GM19395 (cell line): Measurements from ENCODE around the gene CDC42BPB.

Experiments used
- ATAC-seq: cut with Tn5 transposase; IDR thresholded peaks from one replicate; pipeline ENCODE4 v1.9.1; 2021; ENCODE audit warnings: mild to moderate bottlenecking, moderate library complexity; ENCODE audit not compliant: unreplicated experiment

Gene CDC42BPB

DNA sequence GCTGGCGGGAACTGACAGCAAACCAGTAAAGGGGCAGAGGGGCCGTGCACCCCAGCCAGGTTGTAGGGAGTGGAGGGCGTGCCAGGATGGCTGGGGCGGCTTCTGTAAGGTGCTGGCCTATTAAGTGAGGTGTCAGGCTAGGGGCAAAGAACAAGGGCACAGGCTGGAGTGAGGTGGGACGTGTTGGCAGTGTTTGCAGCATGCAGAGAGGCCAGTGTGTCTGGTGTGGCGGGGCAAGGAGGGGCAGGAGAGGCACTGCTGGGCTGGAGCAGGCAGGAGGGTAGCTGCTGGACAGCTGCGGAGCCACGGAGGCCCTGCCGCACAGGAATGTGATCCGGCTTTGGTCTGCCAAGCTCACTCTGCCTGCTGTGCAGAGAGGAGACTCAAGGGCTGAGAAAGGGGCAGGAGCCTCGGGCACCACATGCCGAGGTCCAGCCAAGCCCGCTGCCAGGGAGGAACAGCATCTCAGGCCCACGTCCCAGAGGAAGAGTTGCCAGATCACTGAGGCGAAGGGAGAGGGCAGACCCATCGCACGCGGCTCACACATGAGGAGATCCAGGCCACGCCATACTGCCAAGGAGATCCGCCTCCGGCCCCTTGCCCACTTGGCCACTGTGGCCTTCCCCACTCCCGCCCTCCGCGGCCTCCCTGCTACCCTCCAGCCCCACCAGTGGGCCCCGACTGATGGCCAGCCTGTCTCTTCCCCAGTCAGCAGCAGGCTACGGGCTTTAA lies 88.1 kb downstream of the CDC42BPB start:
- no peak for ATAC-seq

DNA sequence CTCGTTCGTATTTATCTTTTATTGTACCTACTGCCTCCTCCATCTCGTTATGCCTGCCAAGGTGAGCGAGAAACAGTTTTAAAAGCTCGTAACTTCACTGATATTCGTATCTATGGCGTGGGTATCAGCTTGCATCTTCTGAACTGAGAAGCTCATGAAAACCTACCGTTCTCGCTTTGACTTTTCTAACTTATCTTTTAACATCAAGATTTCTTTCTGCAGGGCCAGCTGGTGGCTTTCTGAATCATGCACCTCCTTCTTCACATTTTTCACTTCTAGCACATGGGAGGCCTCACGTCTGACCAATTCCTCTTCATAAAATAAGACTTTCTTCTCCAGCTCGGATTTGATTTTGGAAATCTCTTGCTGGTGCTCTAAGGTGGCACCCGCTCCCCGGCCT lies 89.0 kb downstream of the CDC42BPB start:
- no peak for ATAC-seq

DNA sequence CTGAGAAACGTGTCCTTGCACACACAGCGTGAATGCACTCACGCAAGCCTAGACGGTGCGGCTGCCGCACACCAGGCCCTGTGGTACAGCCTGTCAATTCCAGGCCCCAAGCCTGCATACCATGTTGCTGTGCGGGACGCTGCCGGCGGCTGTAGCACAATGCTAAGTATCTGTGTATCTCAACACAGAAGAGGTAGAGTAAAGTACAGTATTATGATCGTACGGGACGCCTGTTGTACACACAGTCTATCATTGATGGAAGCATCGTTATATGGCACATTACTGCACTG lies 89.9 kb downstream of the CDC42BPB start:
- no peak for ATAC-seq

DNA sequence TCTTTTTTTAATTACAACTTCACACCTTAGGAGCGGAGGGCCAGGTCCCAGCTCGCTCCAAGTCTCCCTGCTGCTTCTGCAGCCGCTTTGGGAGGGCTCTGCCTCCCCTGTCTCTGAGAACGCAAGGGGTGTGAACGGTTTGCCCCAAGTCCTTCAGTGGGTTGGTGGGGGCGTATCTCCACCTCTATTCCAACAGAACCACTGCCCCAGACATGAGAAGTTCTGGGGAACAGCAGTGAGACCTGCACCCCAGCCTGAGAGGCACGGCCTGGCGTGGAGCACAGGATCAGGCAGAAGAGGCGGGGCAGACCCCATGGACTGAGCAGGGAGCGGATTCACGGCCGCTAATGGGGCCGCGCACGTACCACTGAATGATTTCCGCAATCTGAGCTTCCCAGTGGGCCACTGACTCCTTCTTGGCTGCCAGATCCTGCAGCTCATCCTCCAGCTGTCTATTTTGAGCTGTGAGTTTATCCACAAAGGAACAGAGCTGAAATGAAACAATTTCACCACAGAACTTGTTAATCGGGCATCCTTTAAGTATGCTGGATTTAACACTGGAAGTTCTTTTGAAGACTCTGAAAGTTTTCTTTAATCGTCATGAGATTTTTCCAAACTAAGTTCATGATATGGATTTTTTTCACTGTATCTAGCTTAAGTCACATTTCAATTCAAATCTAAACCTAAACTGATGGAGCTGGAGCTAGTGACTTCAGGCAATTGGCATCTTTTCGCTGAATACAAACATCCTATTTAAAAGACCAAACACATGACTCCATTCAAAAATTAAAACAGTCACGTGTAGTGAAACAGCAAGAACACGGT lies 90.5 kb downstream of the CDC42BPB start:
- no peak for ATAC-seq

DNA sequence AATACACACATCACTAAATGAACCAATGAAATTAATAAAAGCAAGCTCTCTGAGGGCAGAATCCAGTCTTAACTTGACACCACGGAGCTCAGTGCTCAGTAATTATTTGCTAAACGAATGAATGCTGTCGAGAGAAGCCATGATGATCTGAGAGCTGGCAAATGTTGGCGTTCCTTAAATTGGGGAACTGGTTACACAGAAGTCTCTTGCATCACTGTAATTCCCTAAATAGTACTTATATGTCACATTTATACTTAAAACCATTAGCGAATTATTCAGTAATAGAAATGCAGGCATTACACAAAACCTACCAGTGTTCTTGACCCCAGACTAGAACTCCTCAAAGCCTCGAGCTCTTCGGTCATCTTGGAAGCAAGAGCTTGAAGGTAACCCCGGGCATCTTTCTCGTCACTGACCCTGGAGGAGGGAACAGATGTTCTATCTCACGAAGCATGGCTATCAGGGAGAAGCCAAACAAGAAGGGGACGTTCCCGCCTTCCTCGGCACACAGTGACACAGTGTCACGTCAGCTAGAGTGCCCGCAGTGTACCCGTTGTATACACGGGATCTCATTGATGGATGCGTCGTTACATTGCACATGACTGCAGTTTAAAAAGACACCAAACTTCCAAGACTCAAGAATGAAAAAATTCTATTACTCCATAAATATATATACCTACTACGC lies 91.2 kb downstream of the CDC42BPB start:
- no peak for ATAC-seq

DNA sequence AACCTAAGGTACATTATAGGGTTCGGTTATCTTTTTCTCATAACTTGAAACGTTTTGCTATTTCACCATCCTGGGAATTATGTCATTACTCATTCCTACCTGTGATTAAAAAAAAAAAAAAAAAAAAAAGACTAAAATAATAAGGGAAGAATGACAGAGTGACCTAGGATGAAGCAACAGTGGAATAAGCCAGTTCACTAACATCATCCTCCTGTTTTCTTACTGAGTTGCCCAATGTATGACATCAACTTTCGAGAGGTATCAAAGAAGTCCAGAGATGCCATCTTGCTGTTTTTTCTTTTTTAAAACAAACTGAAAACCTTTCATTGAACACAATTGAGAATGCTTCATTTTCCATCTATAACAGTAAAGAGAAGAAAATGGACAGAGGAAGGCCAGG lies 92.1 kb downstream of the CDC42BPB start:
- ATAC-seq, result no peak

DNA sequence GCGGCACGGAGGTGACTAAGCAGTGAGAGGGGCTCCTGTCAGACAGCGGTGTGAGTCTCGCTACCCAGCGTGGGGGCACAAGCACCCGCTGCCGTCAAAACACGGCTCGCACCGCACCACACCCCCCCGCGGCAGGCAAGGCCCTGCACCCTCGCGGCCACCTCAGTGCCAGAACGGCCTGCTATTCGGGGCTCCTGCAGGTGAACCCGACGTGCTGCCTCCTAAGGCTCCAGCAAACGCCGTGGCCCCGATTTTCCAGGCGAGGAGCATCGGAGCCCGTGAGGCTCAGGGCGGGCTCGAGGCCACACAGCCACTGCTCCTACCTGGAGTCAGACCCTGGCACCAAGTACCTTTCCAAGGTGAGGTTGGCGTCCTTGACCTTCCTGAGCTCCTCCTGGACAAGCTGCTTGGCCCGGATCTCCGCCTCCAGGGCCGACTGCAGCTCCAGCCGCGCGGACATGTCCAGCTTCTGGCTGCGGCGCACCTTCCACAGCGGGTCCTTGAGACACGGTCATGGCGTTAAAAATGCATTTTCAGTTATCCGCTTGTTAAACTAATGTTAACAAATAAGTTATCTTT lies 93.1 kb downstream of the CDC42BPB start:
- ATAC-seq, result no peak

DNA sequence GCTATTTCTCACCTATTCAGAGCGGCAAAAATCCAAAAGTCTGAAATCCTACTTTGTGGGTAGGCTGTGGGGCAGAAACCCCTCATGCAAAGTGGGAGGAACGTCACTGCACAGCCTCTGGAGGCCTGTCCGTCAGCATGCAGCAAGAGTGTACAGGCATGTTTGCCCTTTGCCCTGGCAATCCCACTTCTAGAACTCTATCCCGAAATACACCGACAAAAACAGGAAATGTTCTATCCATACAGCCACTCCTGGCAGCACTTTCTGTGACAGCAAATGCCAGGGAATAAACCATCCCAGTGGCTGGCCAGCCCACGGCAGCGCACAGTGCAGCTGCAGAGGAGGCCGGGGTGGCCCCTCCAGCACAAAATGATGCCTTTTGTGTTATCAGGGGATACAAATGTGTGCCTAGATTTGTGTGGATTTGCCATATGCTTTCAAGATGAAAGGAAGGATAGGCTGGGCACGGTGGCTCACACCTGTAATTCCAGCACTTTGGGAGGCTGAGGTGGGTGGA lies 95.2 kb downstream of the CDC42BPB start:
- ATAC-seq, result no peak

DNA sequence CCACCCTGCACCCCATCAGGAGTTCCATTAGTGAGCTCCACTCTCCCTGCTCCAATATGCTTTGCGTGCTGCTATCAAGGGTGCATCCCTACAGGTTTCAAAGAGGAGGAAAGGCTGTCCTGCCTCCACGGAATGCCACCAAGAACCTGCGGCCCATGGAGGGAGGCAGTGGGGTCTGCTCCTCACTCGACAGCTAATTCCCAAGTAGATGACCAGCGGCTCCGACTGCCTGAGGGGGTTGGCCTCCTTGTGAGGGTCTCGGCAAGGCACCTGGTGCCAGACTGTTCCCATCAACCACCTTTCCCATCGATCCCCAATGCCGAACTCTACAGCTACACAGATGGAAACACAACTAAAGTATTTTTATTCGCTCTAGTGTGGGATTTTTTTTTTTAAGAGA lies 98.9 kb downstream of the CDC42BPB start:
- ATAC-seq, result no peak

DNA sequence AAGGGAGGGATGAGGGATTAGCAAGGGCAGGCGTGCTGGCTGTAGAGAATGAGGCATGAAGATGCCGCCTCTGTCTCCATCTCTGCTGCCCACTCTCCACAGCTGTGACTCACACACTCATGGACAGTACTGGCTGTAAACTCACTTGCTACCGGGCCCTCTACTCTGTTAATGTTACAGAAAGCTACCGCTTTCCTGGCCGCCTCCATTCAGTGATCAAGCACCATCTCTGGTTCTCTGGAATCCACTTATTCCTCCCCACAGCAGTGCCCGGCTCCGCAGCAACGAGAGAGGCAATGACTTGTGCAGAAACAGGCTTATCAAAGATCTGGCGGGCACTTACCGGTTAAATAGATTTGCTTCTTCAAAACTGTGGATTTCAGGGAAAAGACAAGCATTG lies 100.1 kb downstream of the CDC42BPB start:
- no peak for ATAC-seq

DNA sequence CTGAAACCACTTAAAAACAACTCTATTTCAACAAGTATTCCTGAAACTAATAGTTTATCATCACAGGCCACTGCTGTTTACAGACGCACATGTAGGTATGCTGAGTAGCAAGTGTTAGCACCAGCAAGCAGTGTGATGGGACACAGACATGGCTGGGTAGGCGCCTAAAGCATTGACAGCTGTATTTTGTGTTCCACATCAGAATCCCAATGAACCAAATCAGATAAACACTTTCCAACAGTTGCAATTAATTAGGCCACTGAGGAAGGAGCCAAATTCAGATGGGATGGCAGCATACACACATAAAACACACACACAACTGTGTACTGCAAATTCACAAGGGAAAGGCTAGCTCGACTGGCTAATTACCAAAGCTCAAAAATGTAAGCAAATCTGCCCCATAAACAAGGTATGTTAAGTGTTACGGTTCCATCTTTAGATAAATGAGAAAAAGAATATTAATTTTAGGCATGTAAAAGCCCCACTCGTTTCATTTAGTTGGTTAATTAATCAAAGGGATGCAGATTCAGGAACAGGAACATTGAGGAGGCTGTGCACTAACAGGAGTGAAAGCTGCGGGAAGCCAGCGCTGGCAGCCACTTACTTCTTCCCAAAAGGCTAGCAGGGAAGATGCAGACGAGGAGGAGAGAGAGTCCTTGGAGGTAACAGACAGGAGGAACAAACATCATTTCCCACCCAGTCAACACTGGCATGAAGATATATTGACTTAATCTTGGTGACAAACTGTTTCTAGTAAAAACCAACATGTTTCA lies 101.5 kb downstream of the CDC42BPB start:
- ATAC-seq, result no peak

DNA sequence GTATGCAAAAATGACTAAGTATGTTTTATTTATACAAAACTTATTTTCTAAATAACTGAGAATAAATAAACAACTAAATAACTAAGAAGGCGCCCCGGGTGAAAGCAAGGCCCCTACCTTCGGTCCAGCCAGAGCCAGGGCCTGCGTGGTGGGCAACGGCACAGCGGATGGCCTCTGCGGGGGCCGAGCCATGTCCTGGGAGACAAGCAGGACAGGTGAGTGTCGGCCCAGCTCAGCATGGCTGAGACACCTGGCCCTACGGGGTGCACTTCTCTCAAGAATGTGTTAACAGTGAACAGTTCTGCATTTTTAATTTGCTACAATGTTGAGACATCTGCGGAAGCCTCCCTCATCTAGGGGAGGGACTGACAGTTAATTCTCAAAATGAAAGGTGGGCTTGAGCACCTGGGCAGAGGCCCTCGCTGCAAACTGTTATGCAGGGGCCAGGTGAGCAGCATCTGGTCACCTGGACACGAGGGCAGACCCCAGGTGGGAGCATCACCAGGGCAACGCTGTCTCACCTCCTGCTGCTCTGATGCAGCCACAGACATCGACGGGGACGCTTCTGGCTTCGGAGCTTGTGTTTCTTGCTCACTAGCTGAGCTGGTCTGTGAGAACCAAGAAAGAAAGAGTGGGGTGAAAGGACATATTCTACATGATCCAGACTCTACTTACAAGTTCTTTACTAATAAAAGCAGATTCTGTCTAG lies 103.1 kb downstream of the CDC42BPB start:
- ATAC-seq, result no peak

DNA sequence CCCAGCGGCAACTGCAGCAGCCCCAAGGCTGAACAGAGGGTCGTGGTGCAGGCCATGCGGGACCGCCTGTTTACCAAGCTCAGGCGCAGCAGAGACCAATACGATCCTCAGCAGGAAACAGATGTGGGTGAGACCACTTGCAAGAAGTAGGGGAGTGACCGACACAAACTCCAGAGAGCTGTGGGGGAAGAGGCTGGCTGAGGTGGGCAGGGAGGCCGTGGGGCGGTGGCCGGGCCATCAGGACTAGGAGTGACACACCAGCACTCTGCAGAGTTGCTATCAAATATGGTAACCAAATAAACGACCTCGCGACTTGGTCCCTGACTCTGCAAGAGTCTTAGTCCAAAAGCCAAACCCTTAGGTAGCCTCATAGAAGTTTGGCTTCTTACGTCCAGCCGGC lies 104.2 kb downstream of the CDC42BPB start:
- ATAC-seq, result no peak

DNA sequence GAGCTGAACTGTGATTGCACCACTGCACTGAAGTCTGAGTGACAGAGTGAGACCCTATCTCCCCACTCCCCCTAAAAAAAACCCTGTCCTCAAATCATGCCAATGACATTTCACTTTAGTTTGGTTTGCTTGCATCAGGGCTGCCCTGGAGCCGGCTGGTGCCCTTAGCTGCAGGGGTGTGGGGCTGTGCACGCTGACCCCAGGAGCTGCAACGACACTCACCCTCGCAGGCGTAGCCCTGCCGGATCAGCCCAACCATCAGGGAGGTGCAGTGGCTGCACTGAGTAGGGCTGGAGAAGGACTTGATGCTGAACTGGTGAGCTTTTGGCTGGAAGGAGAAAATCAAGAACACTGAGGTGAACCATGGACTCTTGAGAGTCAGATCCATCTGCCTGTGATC lies 105.1 kb downstream of the CDC42BPB start:
- no peak for ATAC-seq

DNA sequence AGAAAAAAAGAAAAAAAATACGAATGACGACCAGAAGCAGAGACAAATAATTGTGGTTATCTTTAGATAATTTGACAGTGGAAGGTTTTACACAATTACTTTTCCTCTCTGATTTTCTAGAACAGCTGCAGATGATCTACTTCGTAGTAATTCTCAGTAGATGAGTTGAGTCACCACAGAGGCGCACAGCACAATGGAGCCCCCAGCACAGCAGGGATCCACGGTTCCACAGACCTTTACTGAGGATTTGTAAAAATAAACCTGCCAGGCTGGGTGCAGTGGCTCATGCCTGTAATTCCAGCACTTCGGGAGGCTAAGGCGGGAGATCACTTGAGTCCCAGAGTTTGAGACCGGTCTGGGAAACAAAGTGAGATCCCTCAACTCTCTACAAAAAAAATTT lies 105.5 kb downstream of the CDC42BPB start:
- ATAC-seq, result no peak

DNA sequence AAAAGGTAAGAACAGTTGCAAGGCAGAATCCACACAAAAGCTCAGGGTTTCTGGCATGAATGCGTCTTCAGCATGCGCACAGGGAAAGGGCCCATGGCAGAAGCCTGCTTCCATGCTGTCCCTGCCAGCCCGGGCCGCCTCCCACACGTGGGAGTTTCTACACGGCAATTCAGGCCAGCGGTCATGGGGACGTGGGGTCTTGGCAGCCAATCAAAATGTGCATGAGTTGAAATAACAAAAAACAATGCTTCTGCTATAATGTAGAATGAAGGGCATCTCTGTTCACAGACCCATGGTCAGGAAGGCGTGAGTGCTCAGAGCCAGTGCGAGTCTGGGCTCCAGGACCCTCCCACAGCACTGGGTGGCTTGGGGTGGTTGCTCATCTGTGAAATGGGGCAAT lies 106.3 kb downstream of the CDC42BPB start:
- ATAC-seq, result no peak

DNA sequence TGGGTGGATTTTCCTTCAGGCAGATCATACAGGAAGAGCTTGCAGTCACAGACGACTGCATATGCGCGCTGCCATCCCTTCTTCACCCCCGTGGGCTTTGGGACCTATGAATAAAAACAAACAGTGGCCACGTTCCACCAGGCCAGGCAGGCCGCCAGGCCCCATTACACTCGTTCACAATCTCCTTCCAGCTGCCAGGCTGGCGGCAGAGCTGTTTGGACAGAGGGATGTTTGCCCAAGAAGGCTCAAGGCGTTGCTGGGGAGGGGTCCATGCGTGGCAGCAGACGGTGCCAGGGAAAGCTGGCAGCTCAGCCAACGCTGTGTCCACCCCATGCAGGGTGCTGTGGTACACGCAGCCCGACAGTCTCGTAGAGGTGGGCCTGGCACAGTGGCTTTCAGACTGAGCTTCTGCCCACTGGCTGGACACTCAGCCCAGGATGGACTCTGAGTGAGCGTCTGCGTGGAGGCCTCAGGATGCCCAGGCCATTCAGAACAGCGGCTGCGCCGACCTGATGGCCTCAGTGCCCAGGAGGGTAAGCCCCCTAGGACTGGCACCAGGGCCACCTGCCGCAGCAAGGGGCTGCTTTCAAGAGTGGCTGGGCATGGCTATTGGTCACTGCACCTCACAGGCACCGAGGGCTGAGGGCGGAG lies 107.4 kb downstream of the CDC42BPB start:
- ATAC-seq, result no peak

DNA sequence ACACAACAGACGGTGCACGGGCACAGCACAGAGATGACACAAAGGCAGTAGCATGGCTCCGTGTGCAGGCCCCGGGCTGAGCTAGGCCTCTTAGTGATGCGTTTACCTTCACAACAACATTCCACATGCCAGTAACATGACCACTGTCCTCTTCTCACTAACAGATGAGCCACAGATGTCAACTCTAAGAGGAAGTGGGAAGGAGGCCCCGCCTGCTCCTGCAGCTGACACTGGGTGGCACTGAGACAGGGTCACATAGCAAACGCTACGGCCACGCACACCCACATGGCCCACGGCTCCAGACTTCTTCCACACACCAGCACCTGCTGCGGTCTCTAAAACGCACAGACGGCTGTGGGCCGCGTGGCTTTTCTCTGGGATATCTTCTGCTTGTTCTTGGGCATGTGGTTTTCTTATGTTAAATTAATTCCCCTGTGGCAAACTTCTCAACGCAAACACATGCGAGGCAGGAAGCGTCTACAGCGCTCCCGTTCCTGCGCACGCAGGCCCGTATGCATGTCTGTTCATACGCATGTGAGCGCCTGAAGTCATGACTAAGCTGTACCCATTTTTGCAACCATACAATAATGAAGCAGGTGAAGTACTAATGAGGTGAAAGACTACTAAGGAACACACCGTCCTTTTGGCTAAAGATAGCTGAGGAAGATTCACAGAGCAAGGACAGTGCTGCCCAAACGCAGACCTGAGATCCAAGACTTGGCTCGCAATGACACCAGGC lies 108.1 kb downstream of the CDC42BPB start:
- peak; percentile 68 for ATAC-seq

DNA sequence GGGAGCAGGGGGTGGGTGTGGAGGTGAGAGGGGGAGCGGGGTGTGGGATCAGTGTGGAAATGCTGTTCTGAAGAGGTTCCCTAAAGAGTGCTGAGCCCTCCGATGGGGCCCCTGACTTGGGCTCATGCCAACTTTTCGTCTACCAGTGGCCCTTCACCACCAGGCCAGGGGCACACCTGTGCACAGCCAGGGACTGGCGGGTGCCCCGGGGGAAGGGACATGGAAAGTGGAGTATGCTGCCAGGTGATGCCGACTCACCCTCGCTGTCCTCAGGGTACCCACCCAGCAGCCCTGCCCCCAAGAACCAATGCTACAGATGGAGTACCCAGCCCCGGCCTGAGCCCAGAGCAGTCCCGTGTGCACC lies 108.7 kb downstream of the CDC42BPB start:
- ATAC-seq, result no peak
